ENCODE measurements around the gene RABGAP1L. TPM values are rescaled to one million over a fixed set of nuclear protein-coding genes. Genes with fewer than 3 reads are reported as not detected.

The RABGAP1L gene
- total RNA-seq, 2 experiments from 2014 or later = 59.8 to 67.6 TPM

DNA sequence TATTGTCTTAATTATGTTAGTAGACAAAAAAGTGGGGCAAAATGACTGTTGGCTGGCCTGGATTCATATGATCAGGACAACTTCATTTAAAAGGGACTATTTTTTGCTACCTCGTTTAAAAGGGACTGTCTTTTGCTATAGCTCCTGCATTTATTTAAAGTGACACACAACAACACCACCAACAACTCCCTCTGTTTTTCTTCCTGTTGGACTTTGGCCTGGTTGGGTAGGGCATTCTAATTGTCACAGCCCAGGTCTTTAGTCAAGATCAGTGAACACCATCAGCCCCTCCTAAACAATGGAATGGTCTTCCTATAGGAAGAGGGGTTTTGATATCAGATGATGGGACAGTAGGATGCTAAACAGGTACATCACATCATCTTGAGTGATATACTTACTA, 530.2 kb downstream of the RABGAP1L start:
- H3K27me3 Mint-ChIP-seq = no peaks in the 10 kb centered on the region
- H3K36me3 Mint-ChIP-seq (ENCODE audit: low read depth) = peaks cover 17% of the 10 kb centered on the region
- Histone ChIP-seq H3K27me3 (ENCODE audit: control insufficient read depth in 1 of 2, insufficient read depth in 2 of 2, low read length in 2 of 2) (no peaks in the 10 kb centered on the region), H3K4me1 (ENCODE audit: insufficient read depth, low read length) (no peaks in the 10 kb centered on the region), H3K27ac (ENCODE audit: low read depth in 1 of 2, low read length in 2 of 2) (no peak overlapping the region), H3K4me3 (ENCODE audit: low read length) (no peak overlapping the region), H3K9me3 (ENCODE audit: control insufficient read depth in 1 of 2, insufficient read depth in 1 of 2, low read length in 2 of 2) (no peaks in the 10 kb centered on the region), H3K36me3 (ENCODE audit: insufficient read depth, low read length) (peaks cover 2% of the 10 kb centered on the region)
- intact Hi-C loops (cut with DNase I, micrococcal nuclease) = no loop called here
- ChIA-PET POLR2A (interaction anchor here (0.5 kb wide), 1 partner anchor 43 kb away, joined by 3 read pairs; no protein-coding TSS in a partner anchor), CTCF (no interaction called here)
- TF ChIP-seq, protein P1, sequence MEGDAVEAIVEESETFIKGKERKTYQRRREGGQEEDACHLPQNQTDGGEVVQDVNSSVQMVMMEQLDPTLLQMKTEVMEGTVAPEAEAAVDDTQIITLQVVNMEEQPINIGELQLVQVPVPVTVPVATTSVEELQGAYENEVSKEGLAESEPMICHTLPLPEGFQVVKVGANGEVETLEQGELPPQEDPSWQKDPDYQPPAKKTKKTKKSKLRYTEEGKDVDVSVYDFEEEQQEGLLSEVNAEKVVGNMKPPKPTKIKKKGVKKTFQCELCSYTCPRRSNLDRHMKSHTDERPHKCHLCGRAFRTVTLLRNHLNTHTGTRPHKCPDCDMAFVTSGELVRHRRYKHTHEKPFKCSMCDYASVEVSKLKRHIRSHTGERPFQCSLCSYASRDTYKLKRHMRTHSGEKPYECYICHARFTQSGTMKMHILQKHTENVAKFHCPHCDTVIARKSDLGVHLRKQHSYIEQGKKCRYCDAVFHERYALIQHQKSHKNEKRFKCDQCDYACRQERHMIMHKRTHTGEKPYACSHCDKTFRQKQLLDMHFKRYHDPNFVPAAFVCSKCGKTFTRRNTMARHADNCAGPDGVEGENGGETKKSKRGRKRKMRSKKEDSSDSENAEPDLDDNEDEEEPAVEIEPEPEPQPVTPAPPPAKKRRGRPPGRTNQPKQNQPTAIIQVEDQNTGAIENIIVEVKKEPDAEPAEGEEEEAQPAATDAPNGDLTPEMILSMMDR (IDR thresholded peaks at IDR 0.05) = no peak
- DNase-seq (no peak), ATAC-seq (ENCODE audit: poor library complexity) (no peak)
- no peak overlapping the region for H3K27ac Mint-ChIP-seq
- H3K4me1 Mint-ChIP-seq (ENCODE audit: low read depth) = no peaks in the 10 kb centered on the region
- H3K9me3 Mint-ChIP-seq = no peaks in the 10 kb centered on the region
- H3K4me3 Mint-ChIP-seq = no peak overlapping the region

DNA sequence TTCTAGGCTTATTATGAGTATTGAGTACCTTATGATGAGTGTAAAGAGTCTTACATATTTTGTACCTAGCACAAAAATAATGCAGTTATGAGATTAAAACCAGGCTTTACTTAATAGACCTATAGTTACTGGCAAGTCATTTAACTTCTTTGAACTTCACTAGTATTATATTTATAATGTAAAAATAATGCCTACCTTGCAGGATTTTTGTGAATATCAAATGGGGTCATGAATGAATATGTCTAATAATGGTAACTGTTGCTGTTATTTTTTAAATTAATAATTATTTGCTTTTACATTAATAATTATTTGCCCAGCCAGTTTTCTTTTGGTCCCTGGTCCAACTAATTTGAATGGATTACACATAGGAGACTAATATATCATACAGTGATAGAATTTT, 530.9 kb downstream of the RABGAP1L start:
- POLR2A ChIA-PET = no interaction called here
- Histone ChIP-seq H3K4me1 (ENCODE audit: insufficient read depth, low read length) (no peaks in the 10 kb centered on the region), H3K9me3 (ENCODE audit: control insufficient read depth in 1 of 2, insufficient read depth in 1 of 2, low read length in 2 of 2) (no peaks in the 10 kb centered on the region), H3K36me3 (ENCODE audit: insufficient read depth, low read length) (no peaks in the 10 kb centered on the region), H3K27me3 (ENCODE audit: control insufficient read depth in 1 of 2, insufficient read depth in 2 of 2, low read length in 2 of 2) (no peaks in the 10 kb centered on the region), H3K4me3 (ENCODE audit: low read length) (no peak overlapping the region), H3K27ac (ENCODE audit: low read depth in 1 of 2, low read length in 2 of 2) (no peak overlapping the region)
- DNase-seq (no peak), ATAC-seq (ENCODE audit: poor library complexity) (no peak)
- Mint-ChIP-seq H3K4me1 (ENCODE audit: low read depth) (no peaks in the 10 kb centered on the region), H3K4me3 (no peak overlapping the region), H3K9me3 (no peaks in the 10 kb centered on the region), H3K27ac (no peak overlapping the region), H3K36me3 (ENCODE audit: low read depth) (peaks cover 14% of the 10 kb centered on the region), H3K27me3 (no peaks in the 10 kb centered on the region)
- intact Hi-C loops (cut with DNase I, micrococcal nuclease) = no loop called here
- CTCF ChIA-PET = no interaction called here
- TF ChIP-seq, protein P1 (IDR thresholded peaks at IDR 0.05) = no peak

DNA sequence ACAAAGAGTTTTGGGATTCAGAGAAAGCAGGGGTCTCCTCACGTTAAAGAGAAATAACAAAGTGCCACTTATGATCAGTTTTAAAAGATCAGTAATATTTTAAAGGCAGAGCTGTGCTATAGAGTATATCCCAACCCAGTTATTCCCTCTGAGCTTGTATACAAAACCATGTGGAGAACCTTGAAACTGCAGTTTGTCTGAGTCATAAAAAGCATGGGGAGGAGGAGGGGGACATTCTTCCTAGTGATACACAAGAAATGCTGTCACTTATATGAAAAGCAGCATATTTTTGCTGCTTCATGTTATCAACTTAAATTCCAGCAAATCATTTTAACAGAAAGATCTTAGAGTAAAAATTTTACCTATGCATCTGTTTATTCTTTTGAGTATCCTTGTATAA, 533.0 kb downstream of the RABGAP1L start:
- no peak overlapping the region for H3K27ac Mint-ChIP-seq
- intact Hi-C loops (cut with DNase I, micrococcal nuclease) = no loop called here
- CTCF ChIA-PET = interaction anchor here (0.6 kb wide), 1 partner anchor 10 kb away, joined by 3 read pairs; no protein-coding TSS in a partner anchor
- Histone ChIP-seq H3K27me3 (ENCODE audit: control insufficient read depth in 1 of 2, insufficient read depth in 2 of 2, low read length in 2 of 2) (no peaks in the 10 kb centered on the region), H3K4me3 (ENCODE audit: low read length) (no peak overlapping the region), H3K36me3 (ENCODE audit: insufficient read depth, low read length) (no peaks in the 10 kb centered on the region), H3K27ac (ENCODE audit: low read depth in 1 of 2, low read length in 2 of 2) (no peak overlapping the region), H3K4me1 (ENCODE audit: insufficient read depth, low read length) (no peaks in the 10 kb centered on the region), H3K9me3 (ENCODE audit: control insufficient read depth in 1 of 2, insufficient read depth in 1 of 2, low read length in 2 of 2) (no peaks in the 10 kb centered on the region)
- DNase-seq (no peak), ATAC-seq (ENCODE audit: poor library complexity) (no peak)
- no peaks in the 10 kb centered on the region for H3K4me1 Mint-ChIP-seq (ENCODE audit: low read depth)
- POLR2A ChIA-PET = no interaction called here
- H3K4me3 Mint-ChIP-seq = no peak overlapping the region
- TF ChIP-seq, protein P1 (IDR thresholded peaks at IDR 0.05) = no peak
- H3K27me3 Mint-ChIP-seq = no peaks in the 10 kb centered on the region
- peaks cover 8% of the 10 kb centered on the region for H3K36me3 Mint-ChIP-seq (ENCODE audit: low read depth)
- H3K9me3 Mint-ChIP-seq = no peaks in the 10 kb centered on the region

Measured in CD4-positive, alpha-beta T cell (primary cell).